ENCODE measurements around the gene GRK5.
A peak's percentile ranks its signal among the peaks of the same experiment; 100 is the strongest.

The GRK5 gene

GRCh38 chr10:119174109-119174508 lies 33.3 kb upstream of the GRK5 start:
- H2BK12ac ChIP-seq (ENCODE audit: low read length): no peak overlapping the region
- no peak overlapping the region for H3K23ac ChIP-seq (ENCODE audit: low read depth, low read length, poor library complexity)
- H4K91ac ChIP-seq (ENCODE audit: low read depth, low read length, poor library complexity): no peak overlapping the region
- no CpG with 5 or more reads among the region's 2 CpGs for WGBS, 2 donors (ENCODE audit: extremely low coverage in 2 of 2, insufficient read length in 2 of 2, insufficient replicate concordance in 1 of 2)
- no peak overlapping the region for H2BK5ac ChIP-seq (ENCODE audit: low read length)
- no peak overlapping the region for H3K27ac ChIP-seq (replicated peaks; ENCODE audit: low read length)
- no peak overlapping the region for H2BK15ac ChIP-seq (ENCODE audit: low read length)
- peaks cover 5 to 9% of the 10 kb centered on the region in 2 donors for H3K4me1 ChIP-seq (ENCODE audit: control insufficient read depth in 2 of 2, insufficient read depth in 1 of 2, low read depth in 1 of 2, low read length in 2 of 2)
- H3K4ac ChIP-seq (ENCODE audit: low read length): no peak overlapping the region
- no peak overlapping the region for H2BK120ac ChIP-seq (ENCODE audit: low read depth, low read length)
- H2AK5ac ChIP-seq (ENCODE audit: low read depth, low read length): no peak overlapping the region
- H3K4me2 ChIP-seq (ENCODE audit: insufficient read depth, low read length, poor library complexity, severe bottlenecking): no peak overlapping the region
- DNase-seq (ENCODE audit: low spot score): no peak
- H3K27me3 ChIP-seq (ENCODE audit: control insufficient read depth in 3 of 3, insufficient read depth in 3 of 3, low read depth in 1 of 3, low read length in 3 of 3): no peaks in the 10 kb centered on the region
- no peak overlapping the region for H3K4me3 ChIP-seq (ENCODE audit: low read length in 2 of 2)
- H3K9me3 ChIP-seq (replicated peaks in 1 of 2; ENCODE audit: control insufficient read depth in 2 of 2, insufficient read depth in 1 of 2, low read depth in 1 of 2, low read length in 2 of 2): peaks cover 0 to 1% of the 10 kb centered on the region in 2 donors
- no peak overlapping the region for H2AFZ ChIP-seq (ENCODE audit: low read length)
- H4K8ac ChIP-seq (ENCODE audit: low read depth, low read length): no peak overlapping the region
- no peak overlapping the region for H3K14ac ChIP-seq (ENCODE audit: low read length)
- no peak overlapping the region for H3K9ac ChIP-seq (ENCODE audit: low read depth, low read length, poor library complexity)
- no peak overlapping the region for H3K18ac ChIP-seq (ENCODE audit: low read length)
- peaks cover 41 to 77% of the 10 kb centered on the region in 2 donors for H3K36me3 ChIP-seq (replicated peaks in 1 of 2; ENCODE audit: control insufficient read depth in 2 of 2, insufficient read depth in 2 of 2, low read length in 2 of 2)
- H3K79me1 ChIP-seq (ENCODE audit: low read depth, low read length): peaks cover 5% of the 10 kb centered on the region

GRCh38 chr10:119176166-119176565 lies 31.2 kb upstream of the GRK5 start:
- Histone ChIP-seq H3K14ac (ENCODE audit: low read length) (no peak overlapping the region), H4K8ac (ENCODE audit: low read depth, low read length) (no peak overlapping the region), H2BK15ac (ENCODE audit: low read length) (no peak overlapping the region), H3K9me3 (replicated peaks in 1 of 2; ENCODE audit: control insufficient read depth in 2 of 2, insufficient read depth in 1 of 2, low read depth in 1 of 2, low read length in 2 of 2) (peaks cover 0 to 1% of the 10 kb centered on the region in 2 donors), H3K4me2 (ENCODE audit: insufficient read depth, low read length, poor library complexity, severe bottlenecking) (no peak overlapping the region), H3K23ac (ENCODE audit: low read depth, low read length, poor library complexity) (no peak overlapping the region), H3K27ac (replicated peaks; ENCODE audit: low read length) (no peak overlapping the region), H3K4me3 (ENCODE audit: low read length in 2 of 2) (no peak overlapping the region), H2BK12ac (ENCODE audit: low read length) (no peak overlapping the region), H2AK5ac (ENCODE audit: low read depth, low read length) (no peak overlapping the region), H3K18ac (ENCODE audit: low read length) (no peak overlapping the region), H3K4ac (ENCODE audit: low read length) (no peak overlapping the region), H4K91ac (ENCODE audit: low read depth, low read length, poor library complexity) (no peak overlapping the region), H3K36me3 (replicated peaks in 1 of 2; ENCODE audit: control insufficient read depth in 2 of 2, insufficient read depth in 2 of 2, low read length in 2 of 2) (peaks cover 32 to 59% of the 10 kb centered on the region in 2 donors), H2BK5ac (ENCODE audit: low read length) (no peak overlapping the region), H2AFZ (ENCODE audit: low read length) (no peak overlapping the region), H2BK120ac (ENCODE audit: low read depth, low read length) (no peak overlapping the region), H3K79me1 (ENCODE audit: low read depth, low read length) (peaks cover 5% of the 10 kb centered on the region), H3K27me3 (ENCODE audit: control insufficient read depth in 3 of 3, insufficient read depth in 3 of 3, low read depth in 1 of 3, low read length in 3 of 3) (no peaks in the 10 kb centered on the region), H3K4me1 (ENCODE audit: control insufficient read depth in 2 of 2, insufficient read depth in 1 of 2, low read depth in 1 of 2, low read length in 2 of 2) (peaks cover 6 to 9% of the 10 kb centered on the region in 2 donors), H3K9ac (ENCODE audit: low read depth, low read length, poor library complexity) (no peak overlapping the region)
- WGBS, 2 donors (ENCODE audit: extremely low coverage in 2 of 2, insufficient read length in 2 of 2, insufficient replicate concordance in 1 of 2): no CpG with 5 or more reads among the region's 6 CpGs
- DNase-seq (ENCODE audit: low spot score): no peak

DNA sequence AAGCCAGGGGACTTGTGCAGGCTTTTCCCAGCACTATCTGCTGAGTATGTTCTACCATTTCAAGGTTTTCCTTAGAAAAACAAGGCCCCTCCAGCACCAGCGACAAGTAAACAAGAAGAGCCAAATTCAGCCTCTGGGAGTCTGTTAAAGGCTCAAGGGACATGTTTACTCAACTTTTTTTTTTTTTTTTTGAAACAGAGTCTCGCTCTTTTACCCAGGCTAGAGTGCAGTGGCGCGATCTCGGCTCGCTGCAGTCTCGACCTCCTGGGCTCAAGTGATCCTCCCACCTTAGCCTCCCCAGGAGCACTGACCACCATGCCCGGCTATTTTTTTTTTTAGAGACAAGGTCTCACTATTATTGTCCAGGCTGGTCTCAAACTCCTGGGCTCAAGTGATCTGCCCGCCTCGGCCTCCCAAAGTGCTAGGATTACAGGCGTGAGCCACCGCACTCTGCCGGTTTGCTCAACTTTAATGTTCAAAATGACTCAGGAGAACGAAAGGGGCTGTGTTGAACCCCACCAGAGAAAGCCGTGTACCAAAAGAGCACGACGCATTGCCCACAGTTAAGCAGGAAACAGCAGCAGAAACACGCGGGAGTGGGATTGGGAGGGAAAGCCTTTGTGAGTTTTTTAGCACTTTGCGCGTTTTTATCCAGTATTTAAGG lies 29.5 kb upstream of the GRK5 start:
- Histone ChIP-seq H3K4me1 (ENCODE audit: control insufficient read depth in 2 of 2, insufficient read depth in 1 of 2, low read depth in 1 of 2, low read length in 2 of 2) (peaks cover 6 to 8% of the 10 kb centered on the region in 2 donors), H3K18ac (ENCODE audit: low read length) (peak overlapping the region; percentile 99), H3K4me2 (ENCODE audit: insufficient read depth, low read length, poor library complexity, severe bottlenecking) (peak overlapping the region; percentile 81), H3K27me3 (ENCODE audit: control insufficient read depth in 3 of 3, insufficient read depth in 3 of 3, low read depth in 1 of 3, low read length in 3 of 3) (no peaks in the 10 kb centered on the region), H4K8ac (ENCODE audit: low read depth, low read length) (no peak overlapping the region), H3K36me3 (replicated peaks in 1 of 2; ENCODE audit: control insufficient read depth in 2 of 2, insufficient read depth in 2 of 2, low read length in 2 of 2) (peaks cover 19 to 42% of the 10 kb centered on the region in 2 donors), H3K14ac (ENCODE audit: low read length) (no peak overlapping the region), H3K4me3 (ENCODE audit: low read length in 2 of 2) (peak overlapping the region; percentile 84 to 94), H3K9me3 (replicated peaks in 1 of 2; ENCODE audit: control insufficient read depth in 2 of 2, insufficient read depth in 1 of 2, low read depth in 1 of 2, low read length in 2 of 2) (no peaks in the 10 kb centered on the region), H2AFZ (ENCODE audit: low read length) (peak overlapping the region; percentile 95), H2AK5ac (ENCODE audit: low read depth, low read length) (peak overlapping the region; percentile 23), H3K4ac (ENCODE audit: low read length) (no peak overlapping the region), H3K9ac (ENCODE audit: low read depth, low read length, poor library complexity) (peak overlapping the region; percentile 99), H3K79me1 (ENCODE audit: low read depth, low read length) (peaks cover 5% of the 10 kb centered on the region), H4K91ac (ENCODE audit: low read depth, low read length, poor library complexity) (no peak overlapping the region), H3K23ac (ENCODE audit: low read depth, low read length, poor library complexity) (peak overlapping the region; percentile 92), H2BK120ac (ENCODE audit: low read depth, low read length) (no peak overlapping the region), H2BK12ac (ENCODE audit: low read length) (no peak overlapping the region), H2BK15ac (ENCODE audit: low read length) (no peak overlapping the region), H3K27ac (replicated peaks; ENCODE audit: low read length) (peak overlapping the region; percentile 96), H2BK5ac (ENCODE audit: low read length) (peak overlapping the region; percentile 80)
- DNase-seq (ENCODE audit: low spot score): no peak
- WGBS, 2 donors (ENCODE audit: extremely low coverage in 2 of 2, insufficient read length in 2 of 2, insufficient replicate concordance in 1 of 2): no CpG with 5 or more reads among the region's 21 CpGs

- no peaks in the 10 kb centered on the region for H3K27me3 ChIP-seq (ENCODE audit: control insufficient read depth in 3 of 3, insufficient read depth in 3 of 3, low read depth in 1 of 3, low read length in 3 of 3)
- H3K4me2 ChIP-seq (ENCODE audit: insufficient read depth, low read length, poor library complexity, severe bottlenecking): peak within 1 kb of the TSS; percentile 81
- peak within 1 kb of the TSS; percentile 99 for H3K9ac ChIP-seq (ENCODE audit: low read depth, low read length, poor library complexity)
- H3K4me3 ChIP-seq (ENCODE audit: low read length in 2 of 2): peak within 1 kb of the TSS; percentile 84 to 94
- WGBS, 2 donors (ENCODE audit: extremely low coverage in 2 of 2, insufficient read length in 2 of 2, insufficient replicate concordance in 1 of 2): no CpG with 5 or more reads among the region's 45 CpGs
- peak within 1 kb of the TSS; percentile 99 for H3K18ac ChIP-seq (ENCODE audit: low read length)
- peak within 1 kb of the TSS; percentile 23 for H2AK5ac ChIP-seq (ENCODE audit: low read depth, low read length)
- H3K79me1 ChIP-seq (ENCODE audit: low read depth, low read length): peaks cover 5% of the 10 kb centered on the region
- peaks cover 19 to 35% of the 10 kb centered on the region in 2 donors for H3K36me3 ChIP-seq (replicated peaks in 1 of 2; ENCODE audit: control insufficient read depth in 2 of 2, insufficient read depth in 2 of 2, low read length in 2 of 2)
- H3K27ac ChIP-seq (replicated peaks; ENCODE audit: low read length): peak within 1 kb of the TSS; percentile 96
- H2BK15ac ChIP-seq (ENCODE audit: low read length): no peak within 1 kb of the TSS
- peak within 1 kb of the TSS; percentile 92 for H3K23ac ChIP-seq (ENCODE audit: low read depth, low read length, poor library complexity)
- DNase-seq (ENCODE audit: low spot score): peak; percentile 86
- H4K91ac ChIP-seq (ENCODE audit: low read depth, low read length, poor library complexity): no peak within 1 kb of the TSS
- H2BK5ac ChIP-seq (ENCODE audit: low read length): peak within 1 kb of the TSS; percentile 80
- H3K4me1 ChIP-seq (ENCODE audit: control insufficient read depth in 2 of 2, insufficient read depth in 1 of 2, low read depth in 1 of 2, low read length in 2 of 2): peaks cover 6 to 8% of the 10 kb centered on the region in 2 donors
- peak within 1 kb of the TSS; percentile 91 for H3K14ac ChIP-seq (ENCODE audit: low read length)
- H4K8ac ChIP-seq (ENCODE audit: low read depth, low read length): no peak within 1 kb of the TSS
- no peak within 1 kb of the TSS for H3K4ac ChIP-seq (ENCODE audit: low read length)
- H2BK12ac ChIP-seq (ENCODE audit: low read length): no peak within 1 kb of the TSS
- H3K9me3 ChIP-seq (replicated peaks in 1 of 2; ENCODE audit: control insufficient read depth in 2 of 2, insufficient read depth in 1 of 2, low read depth in 1 of 2, low read length in 2 of 2): no peaks in the 10 kb centered on the region
- H2AFZ ChIP-seq (ENCODE audit: low read length): peak within 1 kb of the TSS; percentile 95
- no peak within 1 kb of the TSS for H2BK120ac ChIP-seq (ENCODE audit: low read depth, low read length)
Observed at GRCh38 chr10:119178372-119179119, 28.8 kb upstream of the GRK5 start, which contains the start of gene PRDX3. Gene PRDX3 (minus strand): TSS chr10:119178812. CDS start chr10:119178790, 22 bp downstream.
